ENCODE results near the gene PPP1R12C.

- TF ChIP-seq POLR2AphosphoS5 (IDR thresholded peaks at IDR 0.05; ENCODE audit: low read depth, low read length) = no peak
- TF ChIP-seq TCF7L2 (IDR thresholded peaks at IDR 0.05; ENCODE audit: low read depth, low read length) = no peak
- TF ChIP-seq REST (IDR thresholded peaks at IDR 0.05; ENCODE audit: insufficient read depth in 1 of 2, low read depth in 2 of 2, low read length in 1 of 2) = no peak
- TF ChIP-seq CTCF (IDR thresholded peaks at IDR 0.05) = no peak
- no peak for TF ChIP-seq SIN3A (IDR thresholded peaks at IDR 0.05; ENCODE audit: borderline replicate concordance, insufficient read depth, low read depth, low read length)
Measured at GRCh38 chr19:55097864-55098715, 19.3 kb downstream of the PPP1R12C start.
